GM12891 (cell line): ENCODE measurements around the gene ICAM4.

Source experiments
- DNase-seq: peaks from one replicate; pipeline ENCODE4 v3.0.0; 2011; ENCODE audit warnings: low spot score; ENCODE audit not compliant: insufficient read length
- FAIRE-seq: peaks from 2 replicates; lab custom pipeline; 2011; peaks lifted over from hg19 to GRCh38; lab: Jason Lieb, UNC
- PAX5 ChIP-seq: IDR thresholded peaks from 2 replicates; pipeline ENCODE4 v1.6.1; 2011; ENCODE audit warnings: low read length, moderate library complexity, mild to moderate bottlenecking; ENCODE audit not compliant: insufficient read depth, severe bottlenecking
- POLR2A ChIP-seq: IDR thresholded peaks from 2 replicates; pipeline ENCODE4 v1.6.1; 2011; ENCODE audit warnings: low read depth, low read length, control low read depth
- POLR2AphosphoS5 ChIP-seq: IDR thresholded peaks from 2 replicates; pipeline ENCODE4 v1.6.1; 2011; ENCODE audit warnings: low read depth, low read length, control low read depth
- POU2F2 ChIP-seq: IDR thresholded peaks from 2 replicates; pipeline ENCODE4 v1.6.1; 2011; ENCODE audit warnings: low read depth, mild to moderate bottlenecking, control low read depth, low read length, moderate library complexity
- SPI1 ChIP-seq: IDR thresholded peaks from 2 replicates; pipeline ENCODE4 v1.6.1; 2011; ENCODE audit warnings: low read depth, low read length, control low read depth
- TAF1 ChIP-seq: IDR thresholded peaks from 2 replicates; pipeline ENCODE4 v1.6.1; 2011; ENCODE audit warnings: low read depth, low read length, control low read depth

The ICAM4 gene

DNA sequence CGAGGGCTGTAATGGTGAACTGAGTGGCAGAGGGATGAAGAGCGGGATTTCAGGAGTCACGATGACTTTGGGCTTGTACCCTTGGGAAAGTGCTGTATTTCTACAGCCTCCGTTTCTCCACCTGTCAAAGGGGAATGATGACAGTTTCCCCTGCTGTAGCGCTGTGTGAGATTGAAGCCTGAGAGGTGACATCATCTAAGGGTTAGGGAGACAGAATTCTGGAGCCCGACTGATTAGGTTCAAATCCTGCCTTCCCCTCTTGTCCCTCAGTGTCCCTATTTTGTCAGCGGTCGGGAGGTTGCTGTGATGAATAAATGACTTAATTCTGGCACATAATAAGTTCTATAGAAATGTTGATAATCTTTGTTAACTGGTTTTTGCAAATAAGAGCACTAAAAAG, 34.0 kb upstream of the ICAM4 start:
- no peak for TF ChIP-seq PAX5
- TF ChIP-seq POLR2A, result no peak
- no peak for TF ChIP-seq SPI1
- no peak for TF ChIP-seq POU2F2
- TF ChIP-seq POLR2AphosphoS5, result no peak
- no peak for TF ChIP-seq TAF1
- FAIRE-seq, result peak; percentile 62
- no peak for DNase-seq

GRCh38 chr19:10254244-10254643, 32.5 kb upstream of the ICAM4 start:
- FAIRE-seq (no peak), DNase-seq (no peak)
- TF ChIP-seq POLR2A (no peak), SPI1 (no peak), POLR2AphosphoS5 (no peak), TAF1 (no peak), POU2F2 (no peak), PAX5 (no peak)

DNA sequence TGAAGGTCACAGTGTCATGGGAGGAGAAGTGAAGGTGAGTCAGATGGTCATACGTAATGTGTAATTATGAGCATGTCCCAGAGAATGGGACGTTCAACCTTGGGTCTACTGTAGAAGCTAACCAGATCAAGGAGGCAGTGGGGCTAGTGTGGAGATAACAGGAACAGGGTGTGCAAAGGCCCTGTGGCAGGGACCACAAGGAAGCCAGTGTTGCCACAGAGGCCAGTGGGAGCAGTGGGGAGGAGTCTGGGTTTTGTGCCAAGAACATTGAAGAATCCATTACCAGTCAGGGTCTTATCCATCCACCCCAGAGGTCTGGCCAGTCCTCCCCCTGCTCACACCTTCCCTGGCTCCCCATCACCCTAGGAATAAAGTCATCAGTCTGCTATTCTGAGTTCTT, 31.4 kb upstream of the ICAM4 start:
- DNase-seq (no peak), FAIRE-seq (no peak)
- TF ChIP-seq POLR2A (no peak; the same call in 1 of the 2 replicates), TAF1 (no peak), POLR2AphosphoS5 (no peak), POU2F2 (no peak), SPI1 (no peak), PAX5 (no peak)

DNA sequence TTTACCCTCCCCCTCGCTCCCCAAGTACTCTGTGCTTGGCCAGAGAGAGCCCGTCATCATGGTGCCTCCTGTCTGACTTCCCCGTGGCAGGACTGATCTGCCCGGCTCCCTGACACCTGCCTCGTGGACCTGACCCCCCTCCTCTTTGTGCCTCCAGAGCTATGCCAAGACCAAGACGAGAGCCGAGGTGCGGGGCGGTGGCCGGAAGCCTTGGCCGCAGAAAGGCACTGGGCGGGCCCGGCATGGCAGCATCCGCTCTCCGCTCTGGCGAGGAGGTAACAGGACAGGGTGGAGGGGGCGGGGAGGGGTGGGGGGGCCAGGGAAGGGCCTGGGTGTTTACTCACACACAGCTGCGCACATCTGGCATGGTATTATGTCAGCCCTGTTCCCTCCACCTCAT, 30.2 kb upstream of the ICAM4 start:
- DNase-seq (no peak), FAIRE-seq (no peak)
- no peak for TF ChIP-seq TAF1
- TF ChIP-seq PAX5, result no peak
- no peak for TF ChIP-seq POU2F2
- no peak for TF ChIP-seq SPI1
- TF ChIP-seq POLR2AphosphoS5, result no peak
- TF ChIP-seq POLR2A, result no peak

- no peak for FAIRE-seq
- no peak for DNase-seq
- TF ChIP-seq SPI1 (no peak), PAX5 (no peak), POU2F2 (no peak), TAF1 (no peak), POLR2AphosphoS5 (no peak), POLR2A (no peak)
Measured at GRCh38 chr19:10256970-10257615, 29.7 kb upstream of the ICAM4 start.

- TF ChIP-seq POLR2AphosphoS5 (no peak), POU2F2 (no peak), SPI1 (no peak), TAF1 (no peak), PAX5 (no peak), POLR2A (no peak)
- FAIRE-seq, result no peak
- no peak for DNase-seq
Measured at GRCh38 chr19:10258080-10258710, 28.6 kb upstream of the ICAM4 start.

DNA sequence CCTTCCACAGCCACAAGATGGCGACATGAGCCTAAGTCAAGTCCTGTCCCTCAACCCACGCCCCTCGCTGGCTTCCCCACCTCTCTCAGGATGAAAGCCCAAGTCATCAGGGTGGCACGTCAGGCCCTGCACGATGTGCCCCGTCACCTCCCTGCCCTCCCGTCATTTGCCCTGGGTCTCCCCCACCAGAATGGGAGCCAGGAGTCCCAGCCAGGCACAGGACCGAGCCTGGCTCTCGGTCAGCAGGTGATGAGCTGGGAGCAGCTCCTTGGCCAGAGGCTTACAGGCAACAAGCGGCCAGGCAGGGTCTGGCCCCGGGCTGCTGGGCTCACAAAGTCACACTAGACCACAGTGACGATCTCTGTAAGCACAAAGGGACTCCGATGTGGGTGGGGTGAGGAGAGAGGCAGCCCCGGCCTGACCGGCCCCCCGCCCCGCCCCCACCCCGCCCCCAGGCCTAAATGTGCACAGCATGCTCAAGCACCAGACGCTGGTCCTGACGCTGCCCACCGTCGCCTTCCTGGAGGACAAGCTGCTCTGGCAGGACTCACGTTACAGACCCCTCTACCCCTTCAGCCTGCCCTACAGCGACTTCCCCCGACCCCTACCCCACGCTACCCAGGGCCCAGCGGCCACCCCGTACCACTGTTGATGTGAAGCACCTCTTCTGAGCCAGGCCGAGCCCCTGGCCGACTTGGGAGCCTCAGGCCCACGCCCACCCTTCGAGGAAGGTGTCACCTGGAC, 27.4 kb upstream of the ICAM4 start:
- peak; percentile 96 for FAIRE-seq
- TF ChIP-seq PAX5 (no peak), SPI1 (no peak), TAF1 (no peak), POLR2AphosphoS5 (peak; percentile 51)
- DNase-seq, result peak; percentile 68

DNA sequence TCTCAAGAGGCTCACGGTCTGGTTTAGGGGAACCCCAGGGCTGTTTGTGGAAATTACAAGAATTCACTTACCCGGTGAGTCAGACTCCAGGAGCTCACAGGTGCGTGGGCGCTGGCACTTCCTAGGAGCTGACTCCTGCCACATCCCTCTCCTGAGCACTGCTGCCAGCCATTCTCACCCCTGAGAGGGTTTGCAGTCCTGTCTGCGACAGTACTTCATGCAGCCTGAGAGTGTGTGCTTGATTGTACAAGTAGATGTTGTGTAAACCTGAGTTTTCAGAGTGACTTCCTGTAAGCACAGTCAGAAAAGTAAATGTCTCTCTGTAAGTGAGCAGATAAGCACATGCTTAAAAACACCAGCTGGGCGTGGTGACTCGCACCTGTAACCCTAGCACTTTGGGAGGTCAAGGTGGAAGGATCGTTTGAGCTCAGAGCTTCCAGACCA, 26.6 kb upstream of the ICAM4 start:
- DNase-seq (no peak), FAIRE-seq (peak; percentile 54)
- TF ChIP-seq TAF1 (no peak), POLR2AphosphoS5 (peak; percentile 44; the same call in 1 of the 2 replicates), POU2F2 (no peak; the same call in 1 of the 2 replicates), POLR2A (no peak)

- TF ChIP-seq POU2F2, result no peak
- no peak for TF ChIP-seq PAX5
- TF ChIP-seq TAF1, result no peak
- TF ChIP-seq POLR2A, result no peak
- TF ChIP-seq SPI1, result no peak
- no peak for TF ChIP-seq POLR2AphosphoS5
- FAIRE-seq (no peak), DNase-seq (no peak)
Measured at GRCh38 chr19:10262771-10263170, 24.0 kb upstream of the ICAM4 start.
